GM10847 (cell line): Measurements from ENCODE around the gene ZNF778.

Experiments
- POLR2A ChIP-seq: IDR thresholded peaks from 2 replicates; pipeline ENCODE4 v1.6.1; 2011; ENCODE audit not compliant: insufficient read length; ENCODE audit errors: extremely low read depth

The ZNF778 gene

GRCh38 chr16:89191901-89192185 lies 25.7 kb upstream of the ZNF778 start:
- no peak for TF ChIP-seq POLR2A

- no peak for TF ChIP-seq POLR2A
Observed at GRCh38 chr16:89192956-89193575, 24.4 kb upstream of the ZNF778 start.

GRCh38 chr16:89193576-89194293 lies 23.8 kb upstream of the ZNF778 start:
- no peak for TF ChIP-seq POLR2A

- TF ChIP-seq POLR2A = no peak
Observed at GRCh38 chr16:89194340-89195311, 22.9 kb upstream of the ZNF778 start.

- TF ChIP-seq POLR2A = no peak
Observed at GRCh38 chr16:89195521-89196171, 21.9 kb upstream of the ZNF778 start.

- no peak for TF ChIP-seq POLR2A
Observed at GRCh38 chr16:89197033-89197632, 20.4 kb upstream of the ZNF778 start.

- TF ChIP-seq POLR2A = no peak
Observed at GRCh38 chr16:89197633-89198416, 19.7 kb upstream of the ZNF778 start.

GRCh38 chr16:89198417-89199240 lies 18.9 kb upstream of the ZNF778 start:
- TF ChIP-seq POLR2A = no peak

- TF ChIP-seq POLR2A = no peak
Observed at GRCh38 chr16:89199241-89200123, 18.0 kb upstream of the ZNF778 start.

GRCh38 chr16:89200124-89200849 lies 17.2 kb upstream of the ZNF778 start, which contains the start of gene SLC22A31:
Gene SLC22A31, minus strand, starts transcription at chr16:89200537. Its CDS starts 36 bp downstream, at chr16:89200501.
- TF ChIP-seq POLR2A = no peak

GRCh38 chr16:89200850-89201411 lies 16.6 kb upstream of the ZNF778 start:
- no peak for TF ChIP-seq POLR2A
